ENCODE measurements around the gene CDKN1C.

CDKN1C gene

GRCh38 chr11:2837096-2837601, 48.4 kb downstream of the CDKN1C start:
- Histone ChIP-seq H2AK5ac (ENCODE audit: low read depth, low read length) (peak overlapping the region; percentile 100), H3K4ac (ENCODE audit: low read length) (no peak overlapping the region), H2BK15ac (ENCODE audit: low read length) (peak overlapping the region; percentile 100), H3K79me1 (ENCODE audit: low read depth, low read length) (peaks cover 1% of the 10 kb centered on the region), H3K18ac (ENCODE audit: low read length) (peak overlapping the region; percentile 94), H3K9ac (ENCODE audit: low read depth, low read length, poor library complexity) (no peak overlapping the region), H2AFZ (ENCODE audit: low read length) (peak overlapping the region; percentile 73), H3K9me3 (replicated peaks in 1 of 2; ENCODE audit: control insufficient read depth in 2 of 2, insufficient read depth in 1 of 2, low read depth in 1 of 2, low read length in 2 of 2) (no peaks in the 10 kb centered on the region), H4K8ac (ENCODE audit: low read depth, low read length) (peak overlapping the region; percentile 95), H3K36me3 (replicated peaks in 1 of 2; ENCODE audit: control insufficient read depth in 2 of 2, insufficient read depth in 2 of 2, low read length in 2 of 2) (no peaks in the 10 kb centered on the region), H3K27ac (replicated peaks; ENCODE audit: low read length) (no peak overlapping the region), H2BK12ac (ENCODE audit: low read length) (peak overlapping the region; percentile 60), H2BK120ac (ENCODE audit: low read depth, low read length) (peak overlapping the region; percentile 82), H3K4me2 (ENCODE audit: insufficient read depth, low read length, poor library complexity, severe bottlenecking) (no peak overlapping the region), H4K91ac (ENCODE audit: low read depth, low read length, poor library complexity) (peak overlapping the region; percentile 19), H3K4me1 (ENCODE audit: control insufficient read depth in 2 of 2, insufficient read depth in 1 of 2, low read depth in 1 of 2, low read length in 2 of 2) (peaks cover 35 to 37% of the 10 kb centered on the region in 2 donors), H2BK5ac (ENCODE audit: low read length) (peak overlapping the region; percentile 93), H3K23ac (ENCODE audit: low read depth, low read length, poor library complexity) (peak overlapping the region; percentile 25), H3K27me3 (ENCODE audit: control insufficient read depth in 3 of 3, insufficient read depth in 3 of 3, low read depth in 1 of 3, low read length in 3 of 3) (peaks cover 0 to 45% (median 0%) of the 10 kb centered on the region in 3 experiments), H3K4me3 (ENCODE audit: low read length in 2 of 2) (no peak overlapping the region), H3K14ac (ENCODE audit: low read length) (peak overlapping the region; percentile 39)
- no CpG with 5 or more reads among the region's 20 CpGs for WGBS, 2 donors (ENCODE audit: extremely low coverage in 2 of 2, insufficient read length in 2 of 2, insufficient replicate concordance in 1 of 2)
- peak; percentile 50 for DNase-seq (ENCODE audit: low spot score)

GRCh38 chr11:2836315-2837095, 49.1 kb downstream of the CDKN1C start:
- no peak overlapping the region for H2BK12ac ChIP-seq (ENCODE audit: low read length)
- H2AFZ ChIP-seq (ENCODE audit: low read length), result no peak overlapping the region
- H3K4me1 ChIP-seq (ENCODE audit: control insufficient read depth in 2 of 2, insufficient read depth in 1 of 2, low read depth in 1 of 2, low read length in 2 of 2), result peaks cover 35 to 37% of the 10 kb centered on the region in 2 donors
- H3K18ac ChIP-seq (ENCODE audit: low read length), result peak overlapping the region; percentile 13
- peak overlapping the region; percentile 53 for H4K91ac ChIP-seq (ENCODE audit: low read depth, low read length, poor library complexity)
- peak overlapping the region; percentile 100 for H2AK5ac ChIP-seq (ENCODE audit: low read depth, low read length)
- H3K9ac ChIP-seq (ENCODE audit: low read depth, low read length, poor library complexity), result no peak overlapping the region
- peaks cover 0 to 38% (median 0%) of the 10 kb centered on the region in 3 experiments for H3K27me3 ChIP-seq (ENCODE audit: control insufficient read depth in 3 of 3, insufficient read depth in 3 of 3, low read depth in 1 of 3, low read length in 3 of 3)
- H3K14ac ChIP-seq (ENCODE audit: low read length), result no peak overlapping the region
- no peaks in the 10 kb centered on the region for H3K9me3 ChIP-seq (replicated peaks in 1 of 2; ENCODE audit: control insufficient read depth in 2 of 2, insufficient read depth in 1 of 2, low read depth in 1 of 2, low read length in 2 of 2)
- WGBS, 2 donors (ENCODE audit: extremely low coverage in 2 of 2, insufficient read length in 2 of 2, insufficient replicate concordance in 1 of 2), result no CpG with 5 or more reads among the region's 23 CpGs
- no peak overlapping the region for H4K8ac ChIP-seq (ENCODE audit: low read depth, low read length)
- peak overlapping the region; percentile 100 for H2BK15ac ChIP-seq (ENCODE audit: low read length)
- no peak for DNase-seq (ENCODE audit: low spot score)
- peaks cover 1% of the 10 kb centered on the region for H3K79me1 ChIP-seq (ENCODE audit: low read depth, low read length)
- H3K4me3 ChIP-seq (ENCODE audit: low read length in 2 of 2), result no peak overlapping the region
- no peaks in the 10 kb centered on the region for H3K36me3 ChIP-seq (replicated peaks in 1 of 2; ENCODE audit: control insufficient read depth in 2 of 2, insufficient read depth in 2 of 2, low read length in 2 of 2)
- no peak overlapping the region for H3K27ac ChIP-seq (replicated peaks; ENCODE audit: low read length)
- peak overlapping the region; percentile 94 for H3K4ac ChIP-seq (ENCODE audit: low read length)
- peak overlapping the region; percentile 92 for H2BK120ac ChIP-seq (ENCODE audit: low read depth, low read length)
- H3K23ac ChIP-seq (ENCODE audit: low read depth, low read length, poor library complexity), result peak overlapping the region; percentile 37
- H3K4me2 ChIP-seq (ENCODE audit: insufficient read depth, low read length, poor library complexity, severe bottlenecking), result no peak overlapping the region
- peak overlapping the region; percentile 63 for H2BK5ac ChIP-seq (ENCODE audit: low read length)

DNA sequence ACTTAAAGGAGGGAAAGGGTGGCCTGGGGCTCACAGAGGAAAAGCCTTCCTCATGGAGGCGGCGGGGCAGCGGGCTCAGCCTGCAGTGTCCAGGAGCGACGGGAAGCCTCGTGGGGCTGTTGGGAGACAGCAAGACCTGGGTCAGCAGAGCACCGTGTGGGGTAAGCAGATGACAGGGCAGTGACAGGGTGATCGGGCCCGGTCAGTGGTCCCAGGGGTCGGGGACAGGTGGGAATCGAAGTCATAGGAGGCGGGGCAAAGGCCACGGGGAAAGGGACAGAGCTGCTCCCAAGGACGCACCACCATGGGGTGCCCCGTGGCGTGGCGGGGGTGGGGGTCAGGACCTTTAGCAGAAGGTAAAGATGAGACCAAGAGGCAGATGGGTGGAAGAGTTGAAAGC, 49.8 kb downstream of the CDKN1C start:
- peak overlapping the region; percentile 69 for H3K18ac ChIP-seq (ENCODE audit: low read length)
- H3K9me3 ChIP-seq (replicated peaks in 1 of 2; ENCODE audit: control insufficient read depth in 2 of 2, insufficient read depth in 1 of 2, low read depth in 1 of 2, low read length in 2 of 2), result no peaks in the 10 kb centered on the region
- H2BK15ac ChIP-seq (ENCODE audit: low read length), result peak overlapping the region; percentile 100
- WGBS, 2 donors (ENCODE audit: extremely low coverage in 2 of 2, insufficient read length in 2 of 2, insufficient replicate concordance in 1 of 2), result no CpG with 5 or more reads among the region's 17 CpGs
- H3K27ac ChIP-seq (replicated peaks; ENCODE audit: low read length), result no peak overlapping the region
- H2BK12ac ChIP-seq (ENCODE audit: low read length), result peak overlapping the region; percentile 63
- H3K4me3 ChIP-seq (ENCODE audit: low read length in 2 of 2), result no peak overlapping the region
- no peak overlapping the region for H3K4ac ChIP-seq (ENCODE audit: low read length)
- no peak overlapping the region for H2AFZ ChIP-seq (ENCODE audit: low read length)
- H3K14ac ChIP-seq (ENCODE audit: low read length), result no peak overlapping the region
- H3K9ac ChIP-seq (ENCODE audit: low read depth, low read length, poor library complexity), result no peak overlapping the region
- peaks cover 1% of the 10 kb centered on the region for H3K79me1 ChIP-seq (ENCODE audit: low read depth, low read length)
- H2BK120ac ChIP-seq (ENCODE audit: low read depth, low read length), result peak overlapping the region; percentile 92
- H4K91ac ChIP-seq (ENCODE audit: low read depth, low read length, poor library complexity), result no peak overlapping the region
- no peak overlapping the region for H4K8ac ChIP-seq (ENCODE audit: low read depth, low read length)
- peaks cover 35 to 37% of the 10 kb centered on the region in 2 donors for H3K4me1 ChIP-seq (ENCODE audit: control insufficient read depth in 2 of 2, insufficient read depth in 1 of 2, low read depth in 1 of 2, low read length in 2 of 2)
- H3K27me3 ChIP-seq (ENCODE audit: control insufficient read depth in 3 of 3, insufficient read depth in 3 of 3, low read depth in 1 of 3, low read length in 3 of 3), result peaks cover 0 to 31% (median 0%) of the 10 kb centered on the region in 3 experiments
- H3K23ac ChIP-seq (ENCODE audit: low read depth, low read length, poor library complexity), result no peak overlapping the region
- DNase-seq (ENCODE audit: low spot score), result no peak
- peak overlapping the region; percentile 63 for H2BK5ac ChIP-seq (ENCODE audit: low read length)
- no peaks in the 10 kb centered on the region for H3K36me3 ChIP-seq (replicated peaks in 1 of 2; ENCODE audit: control insufficient read depth in 2 of 2, insufficient read depth in 2 of 2, low read length in 2 of 2)
- peak overlapping the region; percentile 100 for H2AK5ac ChIP-seq (ENCODE audit: low read depth, low read length)
- H3K4me2 ChIP-seq (ENCODE audit: insufficient read depth, low read length, poor library complexity, severe bottlenecking), result no peak overlapping the region

- Histone ChIP-seq H4K8ac (ENCODE audit: low read depth, low read length) (no peak overlapping the region), H2BK12ac (ENCODE audit: low read length) (peak overlapping the region; percentile 46), H2AK5ac (ENCODE audit: low read depth, low read length) (peak overlapping the region; percentile 100), H3K79me1 (ENCODE audit: low read depth, low read length) (peaks cover 1% of the 10 kb centered on the region), H2BK120ac (ENCODE audit: low read depth, low read length) (no peak overlapping the region), H2AFZ (ENCODE audit: low read length) (no peak overlapping the region), H3K4me3 (ENCODE audit: low read length in 2 of 2) (no peak overlapping the region), H3K27ac (replicated peaks; ENCODE audit: low read length) (no peak overlapping the region), H3K9ac (ENCODE audit: low read depth, low read length, poor library complexity) (no peak overlapping the region), H3K4me2 (ENCODE audit: insufficient read depth, low read length, poor library complexity, severe bottlenecking) (no peak overlapping the region), H2BK5ac (ENCODE audit: low read length) (peak overlapping the region; percentile 75), H3K23ac (ENCODE audit: low read depth, low read length, poor library complexity) (no peak overlapping the region), H3K36me3 (replicated peaks in 1 of 2; ENCODE audit: control insufficient read depth in 2 of 2, insufficient read depth in 2 of 2, low read length in 2 of 2) (no peaks in the 10 kb centered on the region), H2BK15ac (ENCODE audit: low read length) (peak overlapping the region; percentile 100), H3K9me3 (replicated peaks in 1 of 2; ENCODE audit: control insufficient read depth in 2 of 2, insufficient read depth in 1 of 2, low read depth in 1 of 2, low read length in 2 of 2) (peaks cover under 1 to 3% of the 10 kb centered on the region in 2 donors), H3K4ac (ENCODE audit: low read length) (no peak overlapping the region), H3K4me1 (ENCODE audit: control insufficient read depth in 2 of 2, insufficient read depth in 1 of 2, low read depth in 1 of 2, low read length in 2 of 2) (peaks cover 35 to 37% of the 10 kb centered on the region in 2 donors), H4K91ac (ENCODE audit: low read depth, low read length, poor library complexity) (no peak overlapping the region), H3K14ac (ENCODE audit: low read length) (no peak overlapping the region), H3K27me3 (ENCODE audit: control insufficient read depth in 3 of 3, insufficient read depth in 3 of 3, low read depth in 1 of 3, low read length in 3 of 3) (peaks cover 0 to 26% (median 0%) of the 10 kb centered on the region in 3 experiments), H3K18ac (ENCODE audit: low read length) (peak overlapping the region; percentile 80)
- no peak for DNase-seq (ENCODE audit: low spot score)
- no CpG with 5 or more reads among the region's 6 CpGs for WGBS, 2 donors (ENCODE audit: extremely low coverage in 2 of 2, insufficient read length in 2 of 2, insufficient replicate concordance in 1 of 2)
Measured at GRCh38 chr11:2835296-2835695, 50.3 kb downstream of the CDKN1C start.
